Brain microvascular endothelial cell (primary cell): Measurements from ENCODE around the gene MTUS2.

Experiments
- DNase-seq: peaks from one replicate; pipeline ENCODE4 v3.0.0-alpha.2; 2020
- H3K27ac ChIP-seq: fragments of 250-450 bp; sonication (Bioruptor Pico); 2 replicates; pipeline ENCODE4 v1.5.1; 2020; ENCODE audit warnings: mild to moderate bottlenecking, moderate library complexity
- H3K27me3 ChIP-seq: fragments of 250-450 bp; sonication (Bioruptor Pico); replicated peaks from 2 replicates; pipeline ENCODE4 v1.5.1; 2020; ENCODE audit warnings: mild to moderate bottlenecking
- H3K36me3 ChIP-seq: fragments of 250-450 bp; sonication (Bioruptor Pico); replicated peaks from 2 replicates; pipeline ENCODE4 v1.5.1; 2020; ENCODE audit warnings: mild to moderate bottlenecking
- H3K4me3 ChIP-seq: 2 replicates; pipeline ENCODE4 v1.5.1; 2011; ENCODE audit warnings: low read depth, mild to moderate bottlenecking, control low read depth, low read length, moderate library complexity
- in situ Hi-C: cut with HindIII; loops from 2 replicates; pipeline ENCODE4 v1.10.0; 2017; ENCODE audit warnings: low sequenced_read_pairs, low pct_ligation_motif_present
- TF ChIP-seq, protein P1 (sequence below): IDR thresholded peaks from 2 replicates; pipeline ENCODE4 v1.5.1; 2011; ENCODE audit warnings: low read depth, mild to moderate bottlenecking, moderate library complexity, low read length, control low read depth, inconsistent platforms; ENCODE audit errors: missing control alignments

Gene MTUS2

DNA sequence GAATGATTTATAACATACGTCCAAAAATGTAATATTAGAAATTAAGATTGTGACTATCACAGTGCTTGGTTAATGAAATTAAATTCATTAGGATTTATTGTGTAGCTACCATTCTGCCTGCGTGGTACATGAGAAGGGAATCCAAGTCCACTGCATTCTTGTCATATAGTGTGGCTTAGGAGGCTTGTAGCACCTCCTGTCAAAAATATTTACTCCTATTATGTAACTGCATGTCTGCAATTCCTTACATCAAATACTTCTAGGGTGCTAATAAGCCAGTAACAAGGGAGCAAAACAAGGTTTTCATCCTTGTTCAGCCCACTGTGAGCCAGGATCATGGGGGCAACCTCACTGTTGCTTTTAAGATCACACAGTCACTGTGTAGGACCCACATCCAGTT lies 576.3 kb downstream of the MTUS2 start:
- no peak overlapping the region for H3K27ac ChIP-seq
- TF ChIP-seq, protein P1, sequence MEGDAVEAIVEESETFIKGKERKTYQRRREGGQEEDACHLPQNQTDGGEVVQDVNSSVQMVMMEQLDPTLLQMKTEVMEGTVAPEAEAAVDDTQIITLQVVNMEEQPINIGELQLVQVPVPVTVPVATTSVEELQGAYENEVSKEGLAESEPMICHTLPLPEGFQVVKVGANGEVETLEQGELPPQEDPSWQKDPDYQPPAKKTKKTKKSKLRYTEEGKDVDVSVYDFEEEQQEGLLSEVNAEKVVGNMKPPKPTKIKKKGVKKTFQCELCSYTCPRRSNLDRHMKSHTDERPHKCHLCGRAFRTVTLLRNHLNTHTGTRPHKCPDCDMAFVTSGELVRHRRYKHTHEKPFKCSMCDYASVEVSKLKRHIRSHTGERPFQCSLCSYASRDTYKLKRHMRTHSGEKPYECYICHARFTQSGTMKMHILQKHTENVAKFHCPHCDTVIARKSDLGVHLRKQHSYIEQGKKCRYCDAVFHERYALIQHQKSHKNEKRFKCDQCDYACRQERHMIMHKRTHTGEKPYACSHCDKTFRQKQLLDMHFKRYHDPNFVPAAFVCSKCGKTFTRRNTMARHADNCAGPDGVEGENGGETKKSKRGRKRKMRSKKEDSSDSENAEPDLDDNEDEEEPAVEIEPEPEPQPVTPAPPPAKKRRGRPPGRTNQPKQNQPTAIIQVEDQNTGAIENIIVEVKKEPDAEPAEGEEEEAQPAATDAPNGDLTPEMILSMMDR = no peak
- no peak for DNase-seq
- H3K4me3 ChIP-seq = no peak overlapping the region
- in situ Hi-C loops = no loop called here
- H3K36me3 ChIP-seq = no peaks in the 10 kb centered on the region
- H3K27me3 ChIP-seq = peaks cover 16% of the 10 kb centered on the region

DNA sequence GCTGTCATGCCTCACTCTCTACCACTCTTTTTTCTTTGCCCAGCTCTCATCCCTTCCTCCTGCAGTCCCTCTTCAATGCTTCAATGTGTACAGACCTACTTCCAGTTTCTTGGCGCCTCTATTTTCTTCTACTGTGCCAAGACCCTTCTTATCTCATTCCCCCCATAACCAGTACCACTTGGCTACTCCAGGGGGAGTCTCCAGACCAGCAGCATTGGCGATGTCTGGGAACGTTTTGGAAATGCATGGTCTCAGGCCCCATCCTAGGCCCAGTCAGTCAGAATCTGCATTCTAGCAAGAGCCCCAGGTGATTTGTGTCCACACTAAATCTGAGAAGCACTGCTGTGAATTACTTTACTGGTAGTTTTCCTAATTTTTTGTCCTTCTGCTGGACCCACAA lies 577.1 kb downstream of the MTUS2 start:
- Histone ChIP-seq H3K27ac (no peak overlapping the region), H3K36me3 (no peaks in the 10 kb centered on the region), H3K27me3 (peaks cover 16% of the 10 kb centered on the region), H3K4me3 (no peak overlapping the region)
- DNase-seq = no peak
- in situ Hi-C loops = no loop called here
- TF ChIP-seq, protein P1 = peak; percentile 28

DNA sequence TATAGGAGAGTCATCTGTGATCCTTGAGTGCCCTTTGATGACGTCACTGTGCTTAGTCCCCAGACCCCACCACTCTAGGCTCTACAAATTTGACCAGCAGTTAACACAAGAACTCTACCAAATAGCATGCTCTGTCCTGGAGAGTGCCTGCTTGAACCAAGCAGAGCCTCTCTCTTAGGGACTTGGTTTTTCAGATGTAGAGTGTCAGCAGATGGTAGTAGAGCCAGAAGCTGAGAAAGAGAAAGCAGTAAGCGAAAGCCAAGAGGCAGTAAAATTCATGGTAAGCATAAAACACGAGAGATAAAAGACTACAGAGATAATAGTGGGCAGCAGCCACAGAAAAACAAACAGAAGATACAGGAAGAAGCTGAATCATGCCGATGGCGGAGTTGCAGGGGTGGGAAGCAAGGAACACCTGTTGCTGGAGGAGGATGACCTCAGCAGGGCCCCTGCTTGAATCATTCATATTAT lies 582.1 kb downstream of the MTUS2 start:
- in situ Hi-C loops = no loop called here
- H3K27me3 ChIP-seq = peaks cover 3% of the 10 kb centered on the region
- peak; percentile 14 for DNase-seq

DNA sequence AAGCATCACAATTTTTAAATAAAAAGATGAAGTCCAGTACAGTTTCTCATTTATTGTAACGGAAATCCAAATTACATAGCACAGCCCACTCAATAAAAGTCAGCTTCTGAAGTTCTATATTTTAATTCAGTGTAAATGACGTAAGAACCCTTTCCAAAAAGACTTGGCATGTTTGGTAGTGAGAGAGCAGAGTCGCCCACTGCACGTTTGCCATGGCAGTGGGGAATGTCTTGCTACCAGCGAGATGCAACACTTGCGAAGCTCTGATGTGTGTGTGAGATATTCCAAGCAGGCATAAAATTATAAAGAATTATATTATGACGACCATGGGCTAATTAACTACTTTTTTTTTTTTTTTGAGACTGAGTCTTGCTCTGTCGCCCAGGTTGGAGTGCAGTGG lies 585.3 kb downstream of the MTUS2 start:
- no peak overlapping the region for H3K4me3 ChIP-seq
- in situ Hi-C loops = no loop called here
- no peak overlapping the region for H3K27ac ChIP-seq
- TF ChIP-seq, protein P1 = no peak
- no peaks in the 10 kb centered on the region for H3K36me3 ChIP-seq
- DNase-seq = no peak
- H3K27me3 ChIP-seq = no peaks in the 10 kb centered on the region

More for the DNA sequence above, 582.1 kb downstream of the MTUS2 start:
- no peak overlapping the region for H3K27ac ChIP-seq
- no peaks in the 10 kb centered on the region for H3K36me3 ChIP-seq
- no peak overlapping the region for H3K4me3 ChIP-seq
- TF ChIP-seq, protein P1 = no peak

DNA sequence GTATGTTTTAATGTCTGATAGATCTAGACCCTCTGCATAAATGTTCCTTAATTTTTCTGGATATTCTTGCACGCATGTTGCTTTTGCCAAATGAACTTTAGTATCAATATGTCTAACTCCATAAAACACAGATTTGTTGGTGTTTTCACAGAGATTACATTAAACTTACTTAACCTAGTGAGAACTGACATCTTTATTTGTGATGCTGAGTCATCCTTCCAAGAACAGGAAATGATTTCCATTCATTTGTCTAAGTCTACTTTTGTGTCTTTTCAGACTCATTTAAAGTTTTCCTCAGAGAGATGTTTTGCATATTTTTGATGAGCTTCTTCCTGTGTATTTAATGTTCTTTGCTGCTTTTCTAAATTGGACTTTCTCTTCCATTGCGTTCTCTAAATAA lies 591.3 kb downstream of the MTUS2 start:
- no peak overlapping the region for H3K4me3 ChIP-seq
- no peaks in the 10 kb centered on the region for H3K36me3 ChIP-seq
- no peaks in the 10 kb centered on the region for H3K27me3 ChIP-seq
- TF ChIP-seq, protein P1 = no peak
- no peak overlapping the region for H3K27ac ChIP-seq
- in situ Hi-C loops = no loop called here
- DNase-seq = no peak

DNA sequence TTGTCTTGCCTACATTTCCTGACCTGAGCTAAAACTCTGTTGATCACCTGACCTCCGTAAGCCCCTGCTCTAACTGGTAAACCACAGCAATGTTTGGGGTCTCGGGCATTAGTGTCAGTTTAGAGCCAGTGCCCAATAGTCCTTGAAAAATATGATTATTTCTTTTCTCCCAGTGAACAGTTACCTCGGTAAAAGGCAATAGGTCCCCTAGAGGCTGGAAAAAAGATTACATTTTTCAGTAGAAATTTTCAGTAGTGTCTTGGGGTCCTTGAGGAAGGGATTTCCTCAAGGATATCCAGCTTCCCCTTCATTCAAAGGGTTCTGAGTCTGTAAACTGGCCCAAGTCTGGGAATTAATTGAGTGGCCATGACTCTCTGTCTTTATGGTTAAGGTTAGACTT lies 597.9 kb downstream of the MTUS2 start:
- TF ChIP-seq, protein P1 = peak; percentile 25
- Histone ChIP-seq H3K27ac (no peak overlapping the region), H3K4me3 (no peak overlapping the region), H3K27me3 (no peaks in the 10 kb centered on the region), H3K36me3 (no peaks in the 10 kb centered on the region)
- in situ Hi-C loops = no loop called here
- DNase-seq = no peak
